Osteocyte (in vitro differentiated cells): Measurements from ENCODE around the gene TM4SF18. TPM values are rescaled to one million over a fixed set of nuclear protein-coding genes. Genes with fewer than 3 reads are reported as not detected.
A peak's percentile ranks its signal among the peaks of the same experiment; 100 is the strongest.
"Not testable (repeated sequence)": the region's sequence is repeated elsewhere in the genome, so short reads cannot be mapped to it uniquely, and the experiment has no call there.

Source experiments
- DNase-seq: peaks from one replicate; pipeline ENCODE4 v3.0.0; 2021; ENCODE audit warnings: mixed read lengths; ENCODE audit not compliant: unreplicated experiment; ENCODE audit errors: extremely low spot score
- H3K27ac Mint-ChIP-seq: one replicate; pipeline ENCODE4 v1.8.0; 2021; ENCODE audit warnings: mild to moderate bottlenecking, mixed read lengths; ENCODE audit not compliant: unreplicated experiment
- H3K27me3 Mint-ChIP-seq: one replicate; pipeline ENCODE4 v1.8.0; 2021; ENCODE audit warnings: mixed read lengths; ENCODE audit not compliant: unreplicated experiment
- H3K36me3 Mint-ChIP-seq: one replicate; pipeline ENCODE4 v1.8.0; 2021; ENCODE audit warnings: mixed read lengths; ENCODE audit not compliant: unreplicated experiment
- H3K4me1 Mint-ChIP-seq: one replicate; pipeline ENCODE4 v1.8.0; 2021; ENCODE audit warnings: mixed read lengths; ENCODE audit not compliant: unreplicated experiment
- H3K4me3 Mint-ChIP-seq: one replicate; pipeline ENCODE4 v1.8.0; 2021; ENCODE audit warnings: mild to moderate bottlenecking, moderate library complexity, mixed read lengths; ENCODE audit not compliant: unreplicated experiment
- H3K9me3 Mint-ChIP-seq: one replicate; pipeline ENCODE4 v1.8.0; 2021; ENCODE audit warnings: mixed read lengths; ENCODE audit not compliant: unreplicated experiment
- CTCF ChIP-seq: fragments of 200-600 bp; sonication (generic); IDR thresholded peaks from 2 replicates; pipeline ENCODE4 v1.5.0; 2021; ENCODE audit warnings: antibody characterized with exemption, mild to moderate bottlenecking, moderate library complexity
- total RNA-seq: library from RNA; stranded (reverse); gene quantifications from 2 replicates; pipeline ENCODE4 v1.2.1, GENCODE V29; 2021

The TM4SF18 gene
- total RNA-seq, 1 donor from 2014 or later, result 2.2 TPM

DNA sequence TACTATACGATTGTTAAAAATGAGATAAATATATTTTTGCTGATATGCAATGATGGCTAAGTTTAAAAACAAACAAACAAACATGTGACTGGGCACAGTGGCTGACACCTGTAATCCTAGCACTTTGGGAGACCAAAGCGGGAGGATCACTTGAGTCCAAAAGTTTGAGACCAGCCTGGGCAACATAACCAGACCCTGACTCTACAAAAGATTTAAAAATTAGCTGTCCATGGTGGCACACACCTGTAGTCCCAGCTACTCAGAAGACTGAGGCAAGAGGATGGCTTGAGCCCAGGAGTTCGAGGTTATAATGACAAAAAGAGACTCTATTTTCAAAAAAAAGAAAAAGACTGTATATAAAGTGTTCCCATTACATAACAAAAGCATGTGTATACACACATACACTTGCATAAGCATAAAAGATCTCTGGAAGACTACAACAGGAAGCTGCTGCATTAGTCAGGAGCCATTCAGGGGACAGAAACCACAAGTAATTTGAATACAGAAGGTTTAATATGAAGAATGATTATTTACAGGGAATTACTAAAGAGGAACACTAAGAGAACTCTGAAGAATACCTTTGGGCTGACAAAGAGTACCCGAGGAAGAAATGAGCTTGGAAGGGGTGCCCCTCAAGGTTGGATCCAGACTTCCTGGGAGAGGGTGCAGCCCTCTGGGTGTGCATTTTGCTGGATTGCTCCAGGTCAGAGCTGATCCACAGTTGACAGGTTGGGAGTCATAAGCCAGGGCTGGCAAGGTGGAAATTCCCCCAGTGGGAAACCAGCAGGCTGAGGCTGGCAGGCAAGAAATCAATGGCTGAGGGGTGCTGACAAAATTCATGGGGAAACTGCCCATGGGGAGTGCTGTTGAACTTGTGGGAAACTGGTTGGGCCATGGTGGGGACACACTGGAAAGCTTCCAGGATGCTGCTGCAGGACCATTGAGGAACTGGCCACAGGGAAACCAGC lies 9.3 kb upstream of the TM4SF18 start:
- peaks cover 3% of the 10 kb centered on the region for H3K36me3 Mint-ChIP-seq
- no peak overlapping the region for H3K4me3 Mint-ChIP-seq
- H3K27ac Mint-ChIP-seq, result peak overlapping the region; percentile 67
- H3K27me3 Mint-ChIP-seq, result no peaks in the 10 kb centered on the region
- DNase-seq, result no peak
- TF ChIP-seq CTCF, result no peak
- peaks cover 5% of the 10 kb centered on the region for H3K9me3 Mint-ChIP-seq
- H3K4me1 Mint-ChIP-seq, result peaks cover 47% of the 10 kb centered on the region

DNA sequence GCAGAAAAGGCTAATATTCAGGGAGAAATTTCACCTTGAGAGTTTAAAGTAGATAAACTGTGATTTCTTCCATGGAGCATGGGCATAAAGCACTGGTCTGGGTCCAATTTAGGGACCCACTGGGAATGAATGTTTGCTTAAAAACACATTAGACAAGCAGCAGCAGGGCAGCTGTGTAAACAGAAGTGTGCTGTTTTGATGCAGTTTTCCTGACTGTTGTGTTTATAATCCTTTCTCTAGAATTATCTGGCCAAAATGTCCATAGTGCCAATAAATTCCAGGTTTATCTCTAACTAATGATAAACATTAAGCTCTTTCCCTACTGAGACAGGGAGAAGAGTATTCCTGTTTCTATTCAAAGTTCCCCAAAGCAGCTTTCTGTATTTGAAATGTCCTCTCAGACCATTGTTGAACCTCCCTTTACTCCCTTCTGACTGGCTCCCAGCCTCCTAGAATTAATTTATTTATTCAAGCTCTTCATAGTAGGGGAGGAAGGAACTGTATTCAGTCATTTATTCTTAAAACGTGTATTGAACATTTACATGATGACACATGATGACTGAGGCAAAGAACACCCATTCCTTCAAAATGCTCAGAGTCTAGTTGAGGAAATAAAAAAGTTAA lies 7.0 kb upstream of the TM4SF18 start:
- Mint-ChIP-seq H3K27ac (peak overlapping the region; percentile 98), H3K27me3 (no peaks in the 10 kb centered on the region), H3K4me1 (peaks cover 47% of the 10 kb centered on the region), H3K4me3 (no peak overlapping the region), H3K36me3 (peaks cover 2% of the 10 kb centered on the region), H3K9me3 (peaks cover 5% of the 10 kb centered on the region)
- no peak for DNase-seq
- no peak for TF ChIP-seq CTCF

DNA sequence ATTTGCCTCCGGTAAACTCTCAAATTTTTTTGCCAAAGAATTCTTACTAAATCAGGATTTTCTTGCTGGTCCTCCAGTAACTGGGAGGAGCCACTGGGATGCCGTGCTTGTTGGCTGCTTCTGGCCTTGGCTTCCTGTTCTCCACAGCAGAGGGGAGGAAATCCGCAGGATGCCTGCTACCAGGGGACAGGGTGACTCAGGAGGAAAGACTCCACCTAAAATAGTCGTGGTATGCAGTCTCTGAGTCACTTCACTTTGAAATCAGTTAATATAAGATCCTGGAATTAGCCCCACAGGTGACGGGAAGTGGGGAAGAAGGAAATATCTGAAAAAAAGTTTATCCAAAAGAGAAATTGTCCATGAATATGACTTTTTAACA lies 6.5 kb upstream of the TM4SF18 start:
- H3K36me3 Mint-ChIP-seq, result peaks cover 2% of the 10 kb centered on the region
- no peaks in the 10 kb centered on the region for H3K27me3 Mint-ChIP-seq
- H3K4me1 Mint-ChIP-seq, result peaks cover 47% of the 10 kb centered on the region
- H3K4me3 Mint-ChIP-seq, result peak overlapping the region; percentile 27
- H3K9me3 Mint-ChIP-seq, result peaks cover 5% of the 10 kb centered on the region
- no peak for TF ChIP-seq CTCF
- peak; percentile 93 for DNase-seq
- H3K27ac Mint-ChIP-seq, result peak overlapping the region; percentile 98

DNA sequence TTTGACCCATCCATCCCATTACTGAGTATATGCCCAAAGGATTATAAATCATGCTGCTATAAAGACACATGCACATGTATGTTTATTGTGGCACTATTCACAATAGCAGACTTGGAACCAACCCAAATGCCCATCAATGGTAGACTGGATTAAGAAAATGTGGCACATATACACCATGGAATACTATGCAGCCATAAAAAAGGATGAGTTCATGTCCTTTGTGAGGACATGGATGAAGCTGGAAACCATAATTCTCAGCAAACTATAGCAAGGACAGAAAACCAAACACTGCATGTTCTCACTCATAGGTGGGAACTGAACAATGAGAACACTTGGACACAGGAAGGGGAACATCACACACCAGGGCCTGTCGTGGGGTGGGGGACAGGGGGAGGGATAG lies 4.0 kb upstream of the TM4SF18 start:
- not testable (repeated sequence) for H3K27me3 Mint-ChIP-seq, H3K9me3 Mint-ChIP-seq, H3K36me3 Mint-ChIP-seq, H3K4me3 Mint-ChIP-seq, H3K27ac Mint-ChIP-seq, DNase-seq
- peaks cover 36% of the 10 kb centered on the region for H3K4me1 Mint-ChIP-seq

DNA sequence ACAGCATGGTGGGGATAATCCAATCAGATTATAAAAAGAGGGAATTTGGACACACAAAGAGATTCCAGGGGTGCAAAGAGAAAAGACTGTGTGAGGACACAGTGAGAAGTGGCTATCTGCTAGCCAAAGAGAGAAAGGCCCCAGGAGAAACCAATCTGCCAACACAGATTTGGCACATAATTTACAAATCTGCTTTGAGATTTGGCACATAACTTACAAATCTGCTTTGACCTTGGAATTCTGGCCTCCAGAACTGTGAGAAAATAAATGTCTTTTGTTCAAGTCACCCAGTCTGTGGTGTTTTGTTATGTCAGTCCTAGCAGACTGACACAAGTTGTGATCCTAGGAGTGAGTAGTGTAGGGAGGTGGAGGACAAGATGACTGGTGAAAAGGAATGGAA lies 3.5 kb upstream of the TM4SF18 start:
- Mint-ChIP-seq H3K27me3 (no peaks in the 10 kb centered on the region), H3K4me3 (no peak overlapping the region), H3K27ac (no peak overlapping the region), H3K4me1 (peaks cover 33% of the 10 kb centered on the region), H3K9me3 (peaks cover 5% of the 10 kb centered on the region), H3K36me3 (peaks cover 2% of the 10 kb centered on the region)
- TF ChIP-seq CTCF, result no peak
- no peak for DNase-seq
